Measurements from ENCODE around the gene SYT7.

The SYT7 gene

GRCh38 chr11:61579676-61580270 is 1.1 kb downstream of the SYT7 start:
- DNase-seq, result no peak

- no peak for DNase-seq
These were observed 1.8 kb downstream of the SYT7 start for GRCh38 chr11:61578819-61579675.

DNA sequence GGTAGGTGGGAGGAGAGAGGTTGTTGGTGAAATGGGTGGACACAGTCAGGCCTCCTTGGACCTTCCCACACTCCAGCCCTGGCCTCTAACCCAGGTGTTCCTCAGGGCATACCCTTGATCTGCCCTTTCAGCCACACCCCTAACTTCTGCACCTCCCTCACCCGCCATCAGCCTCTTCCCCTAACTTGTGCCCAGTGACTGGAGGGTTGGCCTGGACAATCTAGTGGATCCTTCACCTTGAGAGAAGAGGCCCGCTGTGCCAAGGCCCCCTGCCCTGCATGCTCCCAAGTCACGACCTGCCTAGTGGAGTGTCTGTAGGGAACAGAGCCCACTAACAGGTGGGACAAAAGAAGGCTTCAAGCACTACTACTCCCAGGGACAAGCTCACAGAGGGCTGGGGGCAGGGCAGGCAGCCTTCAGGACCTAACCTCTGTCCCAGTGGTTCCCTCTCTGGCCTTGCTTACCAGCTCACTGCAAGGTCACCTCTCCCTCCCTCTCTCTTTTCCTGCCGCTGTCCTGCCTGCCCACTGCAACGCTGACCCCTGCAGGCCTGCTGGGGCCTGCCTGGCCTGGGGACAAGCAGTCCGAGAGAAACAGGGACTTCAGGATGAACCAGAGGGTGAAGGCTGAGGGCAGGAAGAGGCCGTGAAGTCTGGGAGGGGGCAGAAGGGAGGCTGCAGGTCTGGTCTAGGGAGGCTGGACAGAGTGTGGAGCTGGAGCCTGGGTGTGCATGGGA is 3.3 kb downstream of the SYT7 start:
- DNase-seq, result no peak

- no peak for DNase-seq
These were observed 4.7 kb downstream of the SYT7 start for GRCh38 chr11:61575886-61576861.

DNA sequence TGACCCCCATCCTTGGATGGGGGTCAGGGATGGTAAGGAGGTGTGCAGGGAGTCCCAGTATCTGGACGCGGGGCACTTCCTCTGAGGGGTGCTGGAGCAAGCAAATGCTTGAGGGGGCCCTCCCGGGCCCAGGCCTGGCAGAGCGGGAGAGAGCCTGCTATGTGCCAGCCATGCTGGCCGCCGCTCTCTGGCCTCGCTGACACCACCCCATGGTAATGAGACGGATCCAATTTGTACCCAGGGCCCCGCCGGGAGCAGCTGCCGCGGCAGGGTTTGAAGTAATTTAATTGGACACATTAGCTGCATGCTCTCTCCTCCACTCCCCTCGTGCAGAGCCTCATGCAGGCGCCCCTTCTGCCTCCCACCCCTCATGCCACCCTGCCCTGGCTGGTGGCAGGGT is 6.3 kb downstream of the SYT7 start:
- DNase-seq, result no peak

DNA sequence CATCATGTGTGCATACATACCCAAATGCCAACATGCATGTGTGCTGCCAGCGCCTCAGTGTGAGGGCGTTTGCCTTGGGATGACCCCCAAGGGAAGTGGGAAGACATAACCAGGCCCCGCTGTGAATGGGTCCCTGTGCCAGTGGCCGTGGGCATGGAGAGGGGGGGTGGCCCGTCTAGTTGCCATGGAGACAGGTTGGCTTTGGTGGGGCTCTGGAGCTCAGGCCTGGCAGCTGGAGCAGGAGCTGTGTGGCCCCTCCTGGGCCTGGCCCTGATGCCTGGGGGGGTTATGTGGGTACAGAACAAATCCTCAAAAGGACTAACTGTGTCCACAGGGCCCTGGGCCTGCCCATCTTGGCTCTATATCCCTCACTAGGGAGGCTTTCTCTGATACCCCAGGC is 8.0 kb downstream of the SYT7 start:
- DNase-seq, result no peak

- DNase-seq, result no peak
These were observed 9.0 kb downstream of the SYT7 start for GRCh38 chr11:61571869-61572268.

- no peak for DNase-seq
These were observed 9.5 kb downstream of the SYT7 start for GRCh38 chr11:61571337-61571736.

GRCh38 chr11:61569701-61570100 is 11.2 kb downstream of the SYT7 start:
- DNase-seq, result no peak

- DNase-seq, result no peak
These were observed 11.9 kb downstream of the SYT7 start for GRCh38 chr11:61569018-61569417.

- peak; percentile 80 for DNase-seq
These were observed 13.4 kb downstream of the SYT7 start for GRCh38 chr11:61567286-61568061.

DNA sequence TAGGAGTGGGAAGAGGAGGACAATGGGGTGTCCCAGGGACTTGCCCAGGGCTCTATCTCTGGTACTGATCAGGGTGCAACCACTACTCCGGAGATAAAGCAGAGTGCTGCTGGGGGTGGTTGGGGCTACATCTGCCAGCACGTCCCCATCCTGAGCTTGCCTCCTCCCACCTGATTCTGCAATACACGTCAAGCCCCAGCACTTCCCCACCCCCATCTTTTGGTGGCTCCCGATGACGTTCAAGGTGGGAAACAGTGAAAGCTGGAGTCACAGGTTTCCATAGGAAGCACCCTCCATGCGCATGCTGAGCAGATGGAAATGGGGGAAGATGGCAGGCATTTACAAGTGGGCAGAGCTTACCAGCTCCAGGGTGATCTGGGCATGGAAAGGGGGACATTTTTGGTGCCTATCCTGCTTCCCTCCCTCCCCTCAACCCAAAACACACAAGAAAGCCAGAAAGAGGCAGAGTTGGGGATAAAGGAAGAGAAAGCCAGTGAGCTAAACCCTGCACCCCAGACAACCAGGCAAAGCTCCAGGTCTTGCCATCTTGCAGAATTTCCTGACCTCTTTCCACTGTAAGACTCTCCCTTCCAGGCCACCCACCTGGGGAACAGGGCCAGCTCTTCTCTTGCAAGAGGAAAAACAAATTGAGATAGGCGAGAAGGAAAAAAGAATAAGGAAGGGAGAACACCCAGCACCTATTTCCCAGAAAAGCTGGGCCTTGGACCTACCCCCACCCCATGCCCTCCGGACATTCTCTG is 15.8 kb downstream of the SYT7 start:
- no peak for DNase-seq

DNA sequence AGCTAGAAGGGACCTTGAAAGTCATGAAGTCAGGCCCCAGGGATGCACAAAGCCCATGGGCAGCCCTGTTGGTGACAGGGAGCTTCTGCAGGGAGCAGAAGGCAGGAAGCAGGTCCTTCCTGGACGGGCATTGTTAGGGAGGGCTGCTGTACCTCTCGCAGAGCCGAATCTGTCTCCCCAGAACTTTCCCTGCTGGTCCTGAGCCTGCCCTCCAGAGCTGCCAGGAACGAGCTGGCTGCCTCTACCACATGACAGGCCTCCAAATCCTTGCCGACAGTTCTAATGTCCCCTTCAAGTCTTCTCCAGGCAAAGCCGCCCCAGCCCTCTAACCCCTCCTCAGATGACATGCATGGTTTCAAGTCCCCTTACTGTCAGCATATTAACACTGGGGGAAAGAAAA is 20.1 kb downstream of the SYT7 start:
- DNase-seq, result no peak

DNA sequence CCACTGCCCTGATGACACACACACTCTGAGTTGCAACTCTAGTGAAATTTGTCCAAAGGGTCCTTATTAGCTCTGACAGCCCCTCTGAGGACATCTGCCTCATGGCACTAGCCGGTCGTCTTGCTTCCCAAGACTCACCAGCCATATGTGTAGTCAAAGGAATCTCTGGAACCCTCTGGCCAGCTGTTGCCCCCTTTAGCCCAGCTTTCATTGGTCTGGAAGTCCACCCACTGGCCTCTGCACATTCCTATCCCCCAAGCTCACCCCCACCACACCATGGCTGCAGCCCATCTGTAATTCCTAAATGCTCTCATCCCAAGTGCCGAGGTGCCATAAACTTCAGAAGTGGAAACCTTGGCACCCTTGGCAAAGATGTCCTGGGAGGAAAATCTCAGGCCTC is 24.3 kb downstream of the SYT7 start:
- DNase-seq, result no peak

- DNase-seq, result no peak
These were observed 24.9 kb downstream of the SYT7 start for GRCh38 chr11:61555978-61556377.

GRCh38 chr11:61555051-61555969 is 25.6 kb downstream of the SYT7 start:
- no peak for DNase-seq

DNA sequence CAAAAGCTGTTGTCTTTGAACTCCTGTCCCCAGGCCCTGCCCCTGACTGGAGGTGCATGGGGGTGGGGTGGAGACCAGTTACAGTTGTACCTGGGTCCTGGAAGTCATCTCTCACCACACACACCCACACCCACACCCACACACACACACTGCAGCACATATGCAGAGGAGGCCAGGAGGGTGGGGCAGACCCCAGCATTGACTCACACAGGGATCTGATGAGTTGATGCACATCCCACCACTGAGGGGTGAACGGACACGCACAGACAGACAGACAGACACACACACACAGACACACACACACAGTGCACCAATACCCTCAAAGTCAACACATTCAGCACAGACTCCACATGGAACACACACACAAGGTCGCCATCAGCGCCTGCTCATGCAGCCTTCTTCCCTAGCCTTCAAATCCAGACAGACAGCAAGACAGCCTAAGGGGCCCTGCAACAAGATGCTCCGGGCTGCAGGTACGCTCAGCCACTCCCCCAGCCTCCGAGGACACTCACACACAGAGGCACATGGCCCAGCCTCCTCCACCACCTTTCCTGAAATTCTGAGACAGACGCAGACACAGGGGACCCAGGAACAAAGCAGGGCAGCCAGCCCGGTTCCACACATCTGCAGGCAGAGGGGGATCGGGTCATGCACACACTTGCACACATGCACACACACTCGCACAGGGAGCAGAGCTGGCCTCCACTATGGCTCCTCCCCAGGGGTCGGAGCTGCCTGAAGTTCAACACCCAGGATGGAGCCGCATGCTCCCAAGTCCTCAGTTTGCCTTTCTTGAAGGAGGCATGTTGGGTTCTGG is 26.5 kb downstream of the SYT7 start:
- no peak for DNase-seq

DNA sequence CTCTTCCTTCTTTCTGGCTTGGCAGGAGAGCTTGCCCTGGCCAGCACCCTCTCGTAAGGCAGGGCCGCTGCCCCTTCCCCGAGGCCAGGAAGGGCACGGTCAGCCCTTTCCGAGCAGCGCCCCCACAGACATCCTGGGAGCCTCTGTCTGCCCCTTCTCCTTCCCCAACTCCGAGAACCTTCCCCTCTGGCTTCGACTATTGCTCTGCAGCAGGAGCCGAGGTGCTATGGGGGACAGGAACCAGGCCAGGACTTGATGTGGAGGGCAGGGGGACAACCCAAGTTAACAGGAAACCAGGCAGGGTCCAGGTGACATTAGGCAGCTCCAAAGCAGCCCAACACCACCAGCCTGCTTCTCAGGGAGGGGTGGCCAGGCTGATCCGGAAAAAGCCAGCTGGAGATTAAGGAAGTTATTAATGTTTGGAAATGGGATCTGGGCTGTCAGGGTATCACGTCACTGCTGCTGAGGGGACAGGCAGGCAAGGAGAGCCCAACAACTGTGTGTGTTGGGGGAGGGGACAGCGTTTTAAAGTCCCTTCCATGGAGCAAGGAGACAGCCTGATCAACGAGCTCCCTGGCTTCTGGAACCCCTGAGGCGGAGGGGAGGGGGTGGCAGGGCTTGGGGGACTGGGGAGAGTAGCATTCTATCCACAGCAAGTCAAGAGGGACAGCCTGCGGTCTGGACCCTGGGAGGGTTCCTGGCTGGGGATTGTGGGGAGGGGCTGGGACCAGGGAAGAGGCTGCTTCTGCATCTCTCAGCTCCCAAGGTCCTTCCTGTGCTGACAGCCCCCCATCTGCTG is 27.3 kb downstream of the SYT7 start:
- no peak for DNase-seq

Data from activated CD4-positive, alpha-beta T cell treated with anti-CD3 and anti-CD28 coated beads, Interleukin-2, amount 50 U/mL, for 1 hour (primary cell).